Body of pancreas (tissue), 4 donors: ENCODE results near the gene PPP4R1. TPM values are rescaled to one million over a fixed set of nuclear protein-coding genes. Genes with fewer than 3 reads are reported as not detected.

Experiments
- ATAC-seq: fragments of 150-250 bp; one replicate; pipeline ENCODE4 v1.9.1; 2016
- DNase-seq, 4 donors: peaks; one replicate each; pipeline ENCODE4 v3.0.0-alpha.2; 2019
- H3K27ac ChIP-seq, 4 donors: fragments of 200-600 bp; sonication (generic); 1 replicate in 3 of 4; 2 replicates in 1 of 4; pipeline versions ENCODE4 v1.5.1 to v1.6.1; 2016 to 2019; ENCODE audit warnings: mild to moderate bottlenecking in 1 of 4, mixed read lengths in 1 of 4, moderate library complexity in 1 of 4
- H3K27me3 ChIP-seq, 2 donors: fragments of 200-600 bp; sonication (generic); one replicate each; pipeline ENCODE4 v1.6.0; 2016; ENCODE audit warnings: mild to moderate bottlenecking in 1 of 2
- H3K36me3 ChIP-seq, 2 donors: fragments of 200-600 bp; sonication (generic); replicated peaks in 1 of 2; 2 replicates each; pipeline ENCODE4 v1.5.1; 2016; ENCODE audit warnings: low read depth in 2 of 2; ENCODE audit not compliant: insufficient read depth in 1 of 2
- H3K4me1 ChIP-seq: fragments of 200-600 bp; sonication (generic); one replicate; pipeline ENCODE4 v1.6.0; 2016
- H3K4me3 ChIP-seq, 2 donors: fragments of 200-600 bp; sonication (generic); 1 replicate in 1 of 2; 2 replicates in 1 of 2; pipeline ENCODE4 v1.5.1; 2016 to 2019
- H3K9me3 ChIP-seq, 3 donors: fragments of 200-600 bp; sonication (generic); 1 replicate in 2 of 3; 2 replicates in 1 of 3; pipeline ENCODE4 v1.5.1; 2016
- CTCF ChIP-seq, 7 experiments: fragments of 450-650 bp in 4 of 7; fragments of 200-600 bp in 3 of 7; sonication (generic) in 3 of 7; IDR thresholded peaks; one replicate each; pipeline ENCODE4 v1.5.1; 2016 to 2019; ENCODE audit warnings: antibody characterized with exemption in 7 of 7
- POLR2A ChIP-seq, 3 donors: fragments of 450-650 bp; IDR thresholded peaks; one replicate each; pipeline ENCODE4 v1.6.1; 2016; ENCODE audit warnings: antibody characterized with exemption in 3 of 3, mild to moderate bottlenecking in 2 of 3
- WGBS, 2 donors: methylation state at CpG; one replicate each; pipeline ENCODE4 v1.1.5; 2017; 5-methylcytosine and 5-hydroxymethylcytosine counted together
- intact Hi-C: fragments of 100-400 bp; cut with DNase I; formaldehyde crosslinking; loops from one replicate; pipeline ENCODE4 v1.15.1; 2023
- total RNA-seq, 2 donors: library from RNA; depleted of rRNA; stranded (reverse); fragments of >200 nt; gene quantifications; one replicate each; pipeline ENCODE4 v1.1.0, GENCODE V29; 2016

PPP4R1 gene
- 10 to 100 TPM; 46.4 to 73.5 TPM for total RNA-seq

GRCh38 chr18:9614401-9615279 is at the start of gene PPP4R1:
TSS of gene PPP4R1 (minus strand) at chr18:9614559. CDS start at chr18:9614484, 75 bp downstream.
- H3K27ac ChIP-seq: peak within 1 kb of the TSS; percentile 96 to 99 (median 96)
- intact Hi-C loops: no loop called here
- H3K4me1 ChIP-seq: peaks cover 23% of the 10 kb centered on the region
- H3K9me3 ChIP-seq: no peaks in the 10 kb centered on the region
- peak within 1 kb of the TSS; percentile 62 to 72 for H3K4me3 ChIP-seq
- no peaks in the 10 kb centered on the region for H3K27me3 ChIP-seq
- 0% methylated on average over 64 of the region's 127 CpGs; no CpG with 5 or more reads in 1 of the 2 donors for WGBS, 2 donors
- no peaks in the 10 kb centered on the region for H3K36me3 ChIP-seq
- TF ChIP-seq CTCF (IDR thresholded peaks at IDR 0.05) (peak in 1 of 7 experiments; percentile 4), POLR2A (IDR thresholded peaks at IDR 0.05) (peak; percentile 49 to 74 (median 68))
- ATAC-seq (peak; percentile 84), DNase-seq (peak; percentile 84 to 89 (median 86))

- TF ChIP-seq POLR2A (IDR thresholded peaks at IDR 0.05) (no peak), CTCF (IDR thresholded peaks at IDR 0.05) (no peak)
- WGBS, 2 donors: 91 to 95% methylated on average over 6 to 8 of the region's 8 CpGs
- Histone ChIP-seq H3K27me3 (no peaks in the 10 kb centered on the region), H3K4me1 (no peaks in the 10 kb centered on the region), H3K9me3 (no peaks in the 10 kb centered on the region), H3K4me3 (no peak overlapping the region), H3K27ac (no peak overlapping the region), H3K36me3 (no peaks in the 10 kb centered on the region)
- intact Hi-C loops: no loop called here
- ATAC-seq: no peak
- DNase-seq: no peak
These were observed 49.0 kb upstream of the PPP4R1 start for GRCh38 chr18:9663377-9663776.

- intact Hi-C loops: no loop called here
- ATAC-seq (no peak), DNase-seq (no peak)
- no peaks in the 10 kb centered on the region for H3K9me3 ChIP-seq
- H3K4me1 ChIP-seq: no peaks in the 10 kb centered on the region
- H3K27ac ChIP-seq: no peak overlapping the region
- 83 to 100% methylated on average over 1 of the region's 1 CpG for WGBS, 2 donors
- TF ChIP-seq POLR2A (IDR thresholded peaks at IDR 0.05): no peak
- no peak for TF ChIP-seq CTCF (IDR thresholded peaks at IDR 0.05)
- H3K27me3 ChIP-seq: no peaks in the 10 kb centered on the region
- H3K4me3 ChIP-seq: no peak overlapping the region
- no peaks in the 10 kb centered on the region for H3K36me3 ChIP-seq
These were observed 47.2 kb upstream of the PPP4R1 start for GRCh38 chr18:9661564-9661963.

GRCh38 chr18:9659499-9660375 is 45.4 kb upstream of the PPP4R1 start:
- WGBS, 2 donors: 92 to 94% methylated on average over 22 to 24 of the region's 24 CpGs
- no peak for TF ChIP-seq POLR2A (IDR thresholded peaks at IDR 0.05)
- TF ChIP-seq CTCF (IDR thresholded peaks at IDR 0.05): no peak
- Histone ChIP-seq H3K27ac (no peak overlapping the region), H3K27me3 (no peaks in the 10 kb centered on the region), H3K9me3 (no peaks in the 10 kb centered on the region), H3K36me3 (no peaks in the 10 kb centered on the region), H3K4me1 (no peaks in the 10 kb centered on the region), H3K4me3 (no peak overlapping the region)
- DNase-seq: no peak
- ATAC-seq: no peak
- intact Hi-C loops: no loop called here
